ENCODE measurements around the gene RAPGEF4. TPM values are rescaled to one million over a fixed set of nuclear protein-coding genes. Genes with fewer than 3 reads are reported as not detected.

RAPGEF4 gene
- total and polyA plus RNA-seq, 2 of the 13 experiments (the other 11 are each of a cell fraction or from before 2014, with no cell fraction given) = 0.78 to 0.91 TPM

- TF ChIP-seq ZNF639 (CRISPR knock-in tag; conservative IDR thresholded peaks at IDR 0.05) = 0 out of 2 replicates have a peak, but pooled peaks have one; percentile 14
- 0 out of 2 replicates have a peak, but pooled peaks have one; percentile 67 for TF ChIP-seq NFE2L1 (CRISPR knock-in tag; IDR thresholded peaks at IDR 0.05; ENCODE audit: borderline replicate concordance)
- TF ChIP-seq ZNF44 (CRISPR knock-in tag; IDR thresholded peaks at IDR 0.05) = no peak
- TF ChIP-seq ZNF253 (CRISPR knock-in tag; IDR thresholded peaks at IDR 0.05; ENCODE audit: borderline replicate concordance) = peak; percentile 19; the same call in 1 of the 2 replicates
- 0 out of 2 replicates have a peak, but pooled peaks have one; percentile 48 for TF ChIP-seq ZNF598 (CRISPR knock-in tag; IDR thresholded peaks at IDR 0.05; ENCODE audit: borderline replicate concordance)
- no peak for TF ChIP-seq RORA (CRISPR knock-in tag; IDR thresholded peaks at IDR 0.05)
- no peak for TF ChIP-seq AGO1 (IDR thresholded peaks at IDR 0.05; ENCODE audit: low read depth, low read length, poor library complexity, severe bottlenecking)
- peak; percentile 30; the same call in 1 of the 2 replicates for TF ChIP-seq NFKB2 (CRISPR knock-in tag; IDR thresholded peaks at IDR 0.05; ENCODE audit: borderline replicate concordance)
- 0 out of 2 replicates have a peak, but pooled peaks have one; percentile 9 for TF ChIP-seq ZSCAN5A (CRISPR knock-in tag; IDR thresholded peaks at IDR 0.05; ENCODE audit: borderline replicate concordance)
- 0 out of 2 replicates have a peak, but pooled peaks have one; percentile 41 for TF ChIP-seq THAP9 (CRISPR knock-in tag; IDR thresholded peaks at IDR 0.05; ENCODE audit: borderline replicate concordance)
- 0 out of 2 replicates have a peak, but pooled peaks have one; percentile 41 for TF ChIP-seq ZNF414 (CRISPR knock-in tag; IDR thresholded peaks at IDR 0.05)
- TF ChIP-seq SIN3A (IDR thresholded peaks at IDR 0.05; ENCODE audit: borderline replicate concordance, low read depth, low read length) = peak; percentile 23; the same call in 1 of the 2 replicates
- 0 out of 2 replicates have a peak, but pooled peaks have one; percentile 14 for TF ChIP-seq ZNF552 (CRISPR knock-in tag; IDR thresholded peaks at IDR 0.05; ENCODE audit: borderline replicate concordance)
- TF ChIP-seq THAP11 (CRISPR knock-in tag; IDR thresholded peaks at IDR 0.05) = 0 out of 2 replicates have a peak, but pooled peaks have one; percentile 11
These were observed 341.1 kb downstream of the RAPGEF4 start (continued) for GRCh38 chr2:173076581-173077345.

All from HepG2 (cell line).